Activated T-helper 2 cell treated with anti-CD3 and anti-CD28 coated beads, Interferon-gamma antibody, Interleukin-2, Interleukin-4, amounts not matched to agents 10 μg/mL and 5 μg/mL and 100 μg/mL, durations not matched to agents 14 hours and 24 hours and 36 hours (primary cell): ENCODE data around the gene GALNT12. TPM values are rescaled to one million over a fixed set of nuclear protein-coding genes. Genes with fewer than 3 reads are reported as not detected.

ENCODE experiments used
- DNase-seq: peaks from one replicate; pipeline ENCODE4 v3.0.0; 2021; ENCODE audit warnings: low spot score
- H3K27ac Mint-ChIP-seq: one replicate; pipeline ENCODE4 v1.8.0; 2021; ENCODE audit warnings: mixed read lengths
- H3K27me3 Mint-ChIP-seq: one replicate; pipeline ENCODE4 v1.8.0; 2021; ENCODE audit warnings: low read depth, mixed read lengths
- H3K36me3 Mint-ChIP-seq: one replicate; pipeline ENCODE4 v1.8.0; 2021; ENCODE audit warnings: low read depth, mixed read lengths
- H3K4me1 Mint-ChIP-seq: one replicate; pipeline ENCODE4 v1.8.0; 2021; ENCODE audit warnings: low read depth, mixed read lengths
- H3K4me3 Mint-ChIP-seq: one replicate; pipeline ENCODE4 v1.8.0; 2021; ENCODE audit warnings: low read depth, mild to moderate bottlenecking, moderate library complexity, mixed read lengths
- H3K9me3 Mint-ChIP-seq: one replicate; pipeline ENCODE4 v1.8.0; 2021; ENCODE audit warnings: mixed read lengths
- intact Hi-C: fragments of 100-400 bp; cut with micrococcal nuclease; formaldehyde crosslinking; loops from one replicate; pipeline ENCODE4 v1.15.1; 2023
- total RNA-seq: library from RNA; stranded (reverse); gene quantifications from 2 replicates; pipeline ENCODE4 v1.2.3, GENCODE V29; 2022

GALNT12 gene
- total RNA-seq, 1 donor from 2014 or later: 2.8 TPM

DNA sequence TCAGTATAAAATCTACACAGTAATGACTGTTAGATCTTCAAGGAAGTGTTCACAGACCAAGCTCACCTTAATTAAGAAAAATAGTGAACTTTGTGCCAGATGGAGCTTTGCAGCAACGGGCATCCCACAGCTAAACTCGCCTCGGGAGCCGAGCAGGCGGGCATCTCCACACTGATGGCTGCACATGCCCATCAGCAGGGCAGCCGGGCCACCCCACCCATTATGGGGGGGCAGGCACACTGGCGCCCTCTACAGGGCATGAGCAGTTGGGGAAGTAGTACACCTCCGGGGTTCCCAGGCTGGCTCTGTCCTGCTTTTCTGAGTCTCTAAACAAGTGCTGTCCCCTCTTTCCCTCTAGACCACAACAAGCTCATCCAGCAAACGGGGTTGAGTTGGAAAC, 32.7 kb upstream of the GALNT12 start:
- DNase-seq: no peak
- no peak overlapping the region for H3K27ac Mint-ChIP-seq
- no peaks in the 10 kb centered on the region for H3K4me1 Mint-ChIP-seq
- no peaks in the 10 kb centered on the region for H3K36me3 Mint-ChIP-seq
- H3K4me3 Mint-ChIP-seq: no peak overlapping the region
- H3K9me3 Mint-ChIP-seq: no peaks in the 10 kb centered on the region
- intact Hi-C loops: loop anchor here (5.0 kb wide), 1 partner anchor 237 kb away; no protein-coding TSS in a partner anchor
- no peaks in the 10 kb centered on the region for H3K27me3 Mint-ChIP-seq

GRCh38 chr9:98775831-98776441, 31.5 kb upstream of the GALNT12 start:
- Mint-ChIP-seq H3K27ac (no peak overlapping the region), H3K4me3 (no peak overlapping the region), H3K9me3 (no peaks in the 10 kb centered on the region), H3K4me1 (no peaks in the 10 kb centered on the region), H3K36me3 (no peaks in the 10 kb centered on the region), H3K27me3 (no peaks in the 10 kb centered on the region)
- intact Hi-C loops: loop anchor here (1.0 kb wide), 1 partner anchor 461 kb away; no protein-coding TSS in a partner anchor
- DNase-seq: no peak

- no peaks in the 10 kb centered on the region for H3K9me3 Mint-ChIP-seq
- H3K27me3 Mint-ChIP-seq: no peaks in the 10 kb centered on the region
- no peak for DNase-seq
- H3K36me3 Mint-ChIP-seq: no peaks in the 10 kb centered on the region
- H3K4me3 Mint-ChIP-seq: no peak overlapping the region
- H3K4me1 Mint-ChIP-seq: no peaks in the 10 kb centered on the region
- intact Hi-C loops: no loop called here
- no peak overlapping the region for H3K27ac Mint-ChIP-seq
These were observed 29.9 kb upstream of the GALNT12 start for GRCh38 chr9:98777618-98778017.

DNA sequence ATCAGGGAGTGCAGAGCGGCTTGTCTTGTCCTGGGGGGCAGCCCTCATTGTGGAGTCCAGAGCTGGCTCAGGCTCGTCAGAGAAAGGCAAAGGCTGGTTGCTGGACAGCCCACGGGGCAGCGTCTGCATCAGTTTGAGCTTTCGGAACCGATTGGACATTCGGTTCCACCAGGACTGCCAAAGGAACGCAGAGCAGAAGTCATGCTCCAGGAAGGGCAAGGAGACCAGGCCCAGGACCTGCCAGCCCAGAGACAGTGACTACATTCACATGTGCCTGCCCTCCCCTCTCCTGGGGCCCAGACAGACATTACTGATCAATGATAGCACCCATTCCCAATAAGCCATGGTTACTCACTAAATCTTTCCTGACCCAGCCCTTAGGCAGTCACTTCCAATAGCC, 29.2 kb upstream of the GALNT12 start:
- H3K27me3 Mint-ChIP-seq: no peaks in the 10 kb centered on the region
- no peak overlapping the region for H3K4me3 Mint-ChIP-seq
- H3K27ac Mint-ChIP-seq: no peak overlapping the region
- intact Hi-C loops: no loop called here
- no peaks in the 10 kb centered on the region for H3K36me3 Mint-ChIP-seq
- no peak for DNase-seq
- H3K9me3 Mint-ChIP-seq: no peaks in the 10 kb centered on the region
- H3K4me1 Mint-ChIP-seq: no peaks in the 10 kb centered on the region

DNA sequence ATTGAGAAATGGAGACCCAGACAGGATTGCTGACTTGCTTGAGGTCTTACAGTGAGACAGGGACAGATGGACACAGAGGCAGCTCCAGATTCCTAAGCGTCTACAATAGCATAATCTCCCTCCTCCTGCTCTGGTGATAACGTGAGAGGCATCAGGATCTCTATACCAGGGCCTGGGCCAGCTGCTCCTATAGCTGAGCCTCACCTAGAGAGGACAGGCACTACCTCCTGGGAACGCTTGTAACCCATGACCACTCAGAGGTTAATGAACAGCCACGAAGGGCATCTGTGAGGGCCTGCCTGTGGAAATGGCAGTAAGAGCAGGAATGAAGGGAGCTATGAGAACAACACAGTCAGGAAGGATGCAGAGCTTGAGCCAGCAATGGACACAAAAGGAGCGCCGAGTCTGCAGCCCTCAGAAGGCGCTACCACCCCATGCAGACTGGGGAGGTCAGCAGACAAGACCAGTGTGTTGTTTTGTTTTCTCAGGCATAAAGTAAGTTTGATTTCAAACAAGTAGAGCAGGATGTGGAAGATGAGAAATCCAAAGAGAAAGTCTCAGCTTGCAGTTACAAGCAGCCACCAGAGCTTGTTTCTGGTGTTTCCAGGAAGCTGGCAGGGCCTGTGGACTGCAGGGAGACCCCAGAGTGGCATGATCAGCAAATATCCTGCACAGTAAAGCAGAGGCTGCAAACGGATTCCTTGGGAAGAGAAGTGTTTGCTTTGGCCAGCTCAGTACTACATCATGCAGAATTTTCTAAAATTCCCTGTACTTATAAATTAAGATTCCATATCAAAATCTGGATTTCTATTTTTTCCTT, 28.5 kb upstream of the GALNT12 start:
- H3K27me3 Mint-ChIP-seq: no peaks in the 10 kb centered on the region
- no peak overlapping the region for H3K4me3 Mint-ChIP-seq
- H3K36me3 Mint-ChIP-seq: no peaks in the 10 kb centered on the region
- intact Hi-C loops: no loop called here
- no peaks in the 10 kb centered on the region for H3K4me1 Mint-ChIP-seq
- no peak for DNase-seq
- H3K27ac Mint-ChIP-seq: no peak overlapping the region
- no peaks in the 10 kb centered on the region for H3K9me3 Mint-ChIP-seq

- H3K27me3 Mint-ChIP-seq: no peaks in the 10 kb centered on the region
- intact Hi-C loops: no loop called here
- no peak overlapping the region for H3K27ac Mint-ChIP-seq
- H3K4me1 Mint-ChIP-seq: no peaks in the 10 kb centered on the region
- no peak overlapping the region for H3K4me3 Mint-ChIP-seq
- no peaks in the 10 kb centered on the region for H3K9me3 Mint-ChIP-seq
- no peak for DNase-seq
- no peaks in the 10 kb centered on the region for H3K36me3 Mint-ChIP-seq
These were observed 27.3 kb upstream of the GALNT12 start for GRCh38 chr9:98780059-98780749.

GRCh38 chr9:98781588-98782383, 25.7 kb upstream of the GALNT12 start:
- DNase-seq: peak; percentile 1
- H3K27ac Mint-ChIP-seq: no peak overlapping the region
- no peaks in the 10 kb centered on the region for H3K9me3 Mint-ChIP-seq
- H3K36me3 Mint-ChIP-seq: no peaks in the 10 kb centered on the region
- intact Hi-C loops: no loop called here
- no peaks in the 10 kb centered on the region for H3K27me3 Mint-ChIP-seq
- H3K4me1 Mint-ChIP-seq: no peaks in the 10 kb centered on the region
- no peak overlapping the region for H3K4me3 Mint-ChIP-seq

- Mint-ChIP-seq H3K27ac (no peak overlapping the region), H3K9me3 (no peaks in the 10 kb centered on the region), H3K4me3 (no peak overlapping the region), H3K36me3 (no peaks in the 10 kb centered on the region), H3K4me1 (no peaks in the 10 kb centered on the region), H3K27me3 (no peaks in the 10 kb centered on the region)
- intact Hi-C loops: no loop called here
- peak; percentile 0 for DNase-seq
These were observed 23.8 kb upstream of the GALNT12 start for GRCh38 chr9:98783518-98784226.

DNA sequence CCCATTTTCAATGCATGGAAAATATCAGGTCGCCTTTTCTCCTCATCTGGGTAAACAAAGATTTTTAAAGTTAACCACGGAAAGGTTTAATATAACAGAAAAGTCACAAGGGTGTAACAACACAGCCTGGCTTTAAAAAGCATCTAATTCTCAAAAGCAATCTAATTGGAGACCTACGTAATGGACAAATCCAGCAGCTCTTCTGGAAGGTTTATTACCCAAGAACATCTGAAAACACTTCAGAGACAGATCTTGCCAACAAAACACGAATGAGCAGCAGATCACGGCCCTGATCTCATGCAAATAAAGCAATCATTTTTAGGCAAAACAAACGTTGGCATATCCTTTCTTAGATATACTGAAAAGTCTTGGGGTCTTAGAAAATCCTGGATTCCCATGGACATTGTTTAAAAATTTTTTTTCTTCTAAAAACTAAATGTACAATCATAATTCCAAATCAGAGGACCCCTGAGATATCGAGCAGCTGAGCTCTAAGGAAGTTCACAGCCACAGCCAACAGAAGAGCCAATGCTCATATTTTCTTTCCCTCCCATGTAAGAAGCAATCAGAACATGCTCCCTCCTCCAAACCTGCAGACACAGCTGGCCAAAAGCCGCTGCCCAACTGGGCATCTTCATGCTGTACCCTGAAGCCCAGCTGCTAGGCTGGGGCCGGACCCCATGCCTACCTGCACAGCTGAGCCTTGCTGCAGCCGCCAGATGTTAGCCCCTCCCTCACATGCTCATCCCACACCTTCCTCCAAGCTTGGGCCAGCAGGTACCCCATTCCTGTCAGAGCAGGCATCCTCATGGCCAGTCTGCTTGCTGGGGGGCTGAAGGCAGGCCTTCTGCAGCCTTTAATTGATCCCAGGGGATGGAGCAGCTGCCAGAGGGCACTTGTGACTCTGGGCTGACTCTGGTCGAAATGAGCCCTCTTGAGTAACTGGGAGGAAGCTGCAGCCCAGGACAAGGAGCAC, 22.4 kb upstream of the GALNT12 start:
- Mint-ChIP-seq H3K9me3 (no peaks in the 10 kb centered on the region), H3K36me3 (no peaks in the 10 kb centered on the region), H3K4me1 (no peaks in the 10 kb centered on the region), H3K27me3 (no peaks in the 10 kb centered on the region), H3K27ac (no peak overlapping the region), H3K4me3 (no peak overlapping the region)
- intact Hi-C loops: no loop called here
- no peak for DNase-seq

- H3K27me3 Mint-ChIP-seq: no peaks in the 10 kb centered on the region
- H3K27ac Mint-ChIP-seq: no peak overlapping the region
- H3K9me3 Mint-ChIP-seq: no peaks in the 10 kb centered on the region
- no peaks in the 10 kb centered on the region for H3K36me3 Mint-ChIP-seq
- intact Hi-C loops: no loop called here
- peaks cover 4% of the 10 kb centered on the region for H3K4me1 Mint-ChIP-seq
- DNase-seq: no peak
- H3K4me3 Mint-ChIP-seq: no peak overlapping the region
These were observed 20.5 kb upstream of the GALNT12 start for GRCh38 chr9:98786750-98787510.
